Superior temporal gyrus (tissue), 1 donor: Measurements from ENCODE around the gene NPAS2.

ENCODE experiments used
- DNase-seq: peaks from one replicate; pipeline ENCODE4 v3.0.0-alpha.2; 2016; ENCODE audit errors: extremely low spot score

NPAS2 gene

DNA sequence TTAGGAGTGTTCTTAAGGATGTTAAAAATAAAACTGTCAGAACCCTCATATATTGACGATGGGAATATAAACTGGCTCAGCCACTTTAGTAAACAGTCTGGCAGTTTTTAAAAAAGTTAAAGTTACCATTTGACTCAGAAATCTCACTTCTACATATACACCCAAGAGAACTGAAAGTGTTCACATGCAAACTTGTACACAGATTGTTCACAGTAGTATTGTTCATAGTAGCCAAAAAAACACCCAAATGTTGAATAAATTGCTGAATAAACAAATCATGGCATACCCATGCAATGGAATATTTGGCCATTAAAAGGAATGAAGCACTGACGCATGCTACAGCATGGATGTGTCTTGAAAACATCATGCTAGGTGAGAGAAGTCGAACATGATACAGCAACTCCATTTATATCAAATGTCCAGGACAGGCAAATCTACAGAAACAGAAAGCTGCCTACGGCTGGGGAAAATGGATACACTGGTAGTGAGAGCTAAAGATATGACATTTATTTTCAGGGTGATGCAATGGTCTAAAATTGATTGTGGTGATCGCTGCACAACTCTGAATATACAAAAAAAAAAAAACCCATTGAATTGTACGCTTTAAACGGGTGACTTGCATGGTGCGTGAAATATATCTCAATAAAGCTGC, 192.2 kb downstream of the NPAS2 start:
- DNase-seq: no peak

DNA sequence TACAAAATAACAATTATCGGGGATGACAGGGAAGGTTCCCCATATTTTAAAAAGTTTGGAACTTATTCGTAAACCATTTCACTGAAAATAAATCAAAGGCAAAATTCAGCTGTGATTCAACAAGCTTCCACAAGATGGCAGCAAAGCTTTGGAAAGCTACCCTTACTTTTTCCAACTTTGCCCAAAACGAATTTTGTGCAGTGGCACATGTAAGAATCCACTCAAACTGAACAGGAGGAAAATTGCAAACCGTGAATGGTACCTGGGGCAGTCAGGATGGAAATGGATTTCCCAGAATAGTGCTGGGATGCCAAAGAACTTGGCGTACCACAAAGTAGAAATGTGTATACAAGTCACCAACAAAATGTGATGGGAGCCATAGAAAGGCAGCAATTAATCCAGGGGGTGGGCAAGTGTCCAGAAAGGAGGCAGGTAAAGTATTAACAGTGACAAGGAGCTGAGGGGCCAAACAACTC, 192.8 kb downstream of the NPAS2 start:
- peak; percentile 91 for DNase-seq

DNA sequence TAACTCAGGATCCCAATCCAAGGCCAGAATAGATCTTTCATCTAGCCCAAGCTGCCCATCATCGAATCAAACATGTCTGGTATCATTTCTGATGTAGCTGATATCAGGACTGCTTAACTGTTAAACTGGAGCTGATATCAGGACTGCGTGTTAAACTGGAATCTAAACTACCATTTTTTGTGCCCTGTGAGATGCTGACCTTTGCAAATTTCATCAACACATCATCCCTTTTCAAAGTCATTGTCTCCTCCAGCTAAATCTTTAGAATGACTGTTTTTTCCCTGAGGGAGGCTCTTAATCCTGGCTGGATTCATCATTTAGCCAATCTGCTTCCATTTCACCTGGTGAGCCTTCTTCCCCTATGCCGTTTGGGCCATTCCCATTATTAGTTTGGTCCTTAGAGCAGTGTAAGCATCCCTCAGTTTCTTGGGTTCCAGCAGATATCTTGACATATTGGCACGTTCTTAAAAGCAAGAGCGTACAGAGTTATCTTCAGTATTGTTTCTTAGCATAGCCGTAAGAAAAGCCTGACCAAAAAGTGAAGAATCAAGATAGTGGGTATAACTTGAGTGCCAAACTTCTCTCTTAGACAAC, 194.4 kb downstream of the NPAS2 start:
- DNase-seq: no peak

DNA sequence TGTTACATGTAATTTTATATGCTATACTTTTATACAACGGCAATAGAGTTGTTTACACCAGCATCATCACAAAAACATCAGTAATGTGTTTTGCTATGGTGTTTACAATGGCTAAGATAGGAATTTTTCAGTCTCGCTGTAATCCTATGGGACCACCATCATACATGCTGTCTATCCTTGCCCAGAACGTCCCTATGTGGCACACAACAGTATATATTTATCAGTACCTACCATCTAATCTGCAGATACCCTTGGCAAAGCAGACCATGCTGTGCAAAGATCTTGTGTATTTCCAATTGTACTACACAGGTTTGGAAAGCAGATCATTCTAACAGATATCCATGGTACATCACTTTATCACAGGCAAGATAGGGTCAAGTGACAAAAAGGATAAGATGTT, 197.4 kb downstream of the NPAS2 start:
- DNase-seq: no peak

GRCh38 chr2:101018934-101019333, 199.0 kb downstream of the NPAS2 start:
- DNase-seq: no peak

DNA sequence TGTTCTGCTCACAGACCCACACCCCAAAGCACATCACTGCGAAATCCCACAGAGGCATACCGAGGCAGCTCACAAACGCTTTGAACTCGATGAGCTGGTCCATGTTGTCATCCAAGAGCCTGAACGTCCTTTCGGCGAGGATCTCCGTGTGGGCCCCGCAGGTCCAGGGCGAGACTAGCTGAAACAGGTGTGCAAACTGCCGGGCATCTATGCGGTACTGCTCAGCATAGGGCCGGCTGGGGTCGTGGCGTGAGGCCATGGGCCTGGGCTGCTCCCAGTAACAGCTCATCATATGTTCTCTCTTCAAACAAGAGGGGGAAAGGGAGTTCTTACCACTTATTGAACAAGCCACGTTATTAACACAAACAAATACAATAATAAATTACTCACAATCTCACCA, 202.3 kb downstream of the NPAS2 start:
- DNase-seq: no peak

- no peak for DNase-seq
Measured at GRCh38 chr2:101023327-101024107, 203.6 kb downstream of the NPAS2 start.

DNA sequence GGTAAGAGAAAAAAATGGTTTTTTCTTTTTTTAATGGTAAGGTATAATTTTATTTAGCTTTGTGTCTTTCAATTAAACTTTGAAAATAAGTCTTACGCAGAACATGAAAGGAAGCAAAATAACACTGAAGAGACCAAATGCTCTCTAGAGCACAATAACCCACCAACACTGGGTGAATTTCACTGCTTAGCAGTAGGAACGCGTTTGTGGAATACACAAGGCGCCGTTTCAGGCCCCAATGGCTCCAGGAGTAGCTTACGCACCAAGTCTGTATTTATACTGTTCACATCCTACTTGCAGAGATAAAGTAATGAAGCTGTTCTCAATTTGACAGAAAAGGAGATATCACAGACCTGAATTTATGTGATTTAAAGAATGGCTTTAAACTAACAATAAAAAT, 205.6 kb downstream of the NPAS2 start:
- no peak for DNase-seq

DNA sequence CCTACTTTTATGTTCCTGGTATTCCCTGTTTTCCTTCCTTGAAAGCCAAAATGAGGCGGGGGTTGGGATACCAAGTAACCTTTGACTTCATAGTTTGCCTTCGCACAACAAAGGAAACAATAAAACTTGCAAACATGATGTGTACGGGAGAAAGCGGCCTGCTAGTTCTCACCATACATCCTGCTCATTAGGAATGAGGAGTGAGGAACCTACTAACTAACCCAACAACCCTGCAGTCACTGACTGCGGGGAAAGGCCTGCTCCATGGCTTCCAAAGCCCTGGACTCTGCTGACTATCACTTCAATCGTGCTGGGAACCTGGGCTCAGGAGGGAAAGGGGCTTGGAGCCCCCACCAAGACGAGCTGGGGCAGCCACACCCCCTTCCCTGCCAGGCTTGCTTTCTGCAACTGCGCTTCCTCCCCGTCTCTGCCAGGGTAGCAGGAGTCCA, 206.3 kb downstream of the NPAS2 start:
- DNase-seq: no peak

DNA sequence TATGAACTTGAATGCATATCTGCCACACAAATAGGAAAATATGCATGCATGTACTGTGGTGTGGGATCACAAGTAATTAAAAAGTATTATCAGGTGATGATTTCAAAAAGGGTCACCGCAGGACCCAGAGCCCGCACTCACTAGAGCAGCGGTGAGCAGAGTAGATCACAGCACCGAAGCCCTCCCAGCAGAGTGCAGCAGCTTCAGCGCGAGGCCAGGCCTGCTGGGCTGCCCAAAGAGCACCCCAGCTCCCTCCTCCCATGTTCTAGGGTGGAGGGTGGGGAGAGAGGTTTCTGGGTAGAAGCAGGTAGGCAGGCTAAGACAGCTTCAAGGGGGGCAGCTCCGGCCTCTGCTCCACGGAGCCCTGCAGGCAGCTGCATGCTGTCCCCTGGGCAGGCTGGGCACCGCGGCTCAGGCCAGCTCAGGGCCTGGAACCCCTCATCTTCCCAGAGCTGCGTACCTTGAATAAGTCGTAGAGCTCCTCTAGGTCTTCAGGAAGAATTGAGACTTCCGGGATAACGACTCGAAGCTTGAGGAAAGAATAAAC, 207.1 kb downstream of the NPAS2 start:
- DNase-seq: no peak

DNA sequence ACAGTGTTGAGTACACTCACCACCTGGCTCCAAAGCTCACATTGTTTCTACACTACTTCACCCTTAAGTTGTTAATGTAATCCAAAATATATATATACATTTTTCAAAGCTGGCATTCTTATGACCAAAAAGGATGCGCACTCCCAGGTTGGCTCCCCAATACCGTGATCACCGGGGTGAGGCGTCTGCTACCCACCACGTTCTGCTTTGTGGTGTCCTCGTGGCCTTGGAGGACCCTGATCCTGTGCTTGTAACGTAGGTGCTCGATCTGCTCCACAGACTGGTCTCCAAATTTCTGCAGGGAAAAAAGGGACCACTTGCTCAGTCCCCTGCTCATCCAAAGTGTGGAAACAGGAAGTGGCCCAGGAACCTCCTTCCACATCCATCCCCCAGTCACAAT, 207.9 kb downstream of the NPAS2 start:
- DNase-seq: no peak

DNA sequence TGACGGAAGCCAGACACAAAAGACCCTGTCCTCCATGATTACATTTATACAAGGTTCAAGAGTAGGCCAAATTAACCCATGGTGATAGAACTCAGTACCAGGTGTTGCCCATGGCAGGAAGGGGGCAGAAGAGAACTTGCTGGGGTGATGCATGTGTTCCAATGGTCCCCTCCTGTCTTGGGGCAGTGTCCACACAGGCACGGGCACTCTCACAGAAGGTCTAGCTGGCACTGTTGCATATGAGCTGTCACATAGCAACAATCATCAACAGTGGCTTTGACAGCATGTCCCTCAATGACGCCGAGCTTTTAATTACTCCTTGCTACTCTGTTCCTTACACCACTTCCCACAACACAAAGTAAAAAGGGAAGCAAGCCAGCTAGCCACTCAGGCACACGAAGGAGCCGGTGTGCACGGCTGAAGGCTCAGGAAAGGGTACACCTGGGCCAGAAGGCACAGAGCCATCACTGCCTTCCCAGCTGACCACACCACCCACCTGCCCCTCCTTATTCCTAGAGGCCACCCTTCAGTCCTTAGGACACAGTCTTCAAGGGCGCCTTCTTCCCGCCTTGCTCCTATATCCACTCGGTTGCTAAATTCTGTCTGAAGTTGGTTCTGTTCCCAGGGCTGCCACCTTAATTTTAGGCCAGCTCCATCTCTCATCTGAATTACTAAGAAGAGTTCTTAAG, 211.1 kb downstream of the NPAS2 start:
- no peak for DNase-seq

DNA sequence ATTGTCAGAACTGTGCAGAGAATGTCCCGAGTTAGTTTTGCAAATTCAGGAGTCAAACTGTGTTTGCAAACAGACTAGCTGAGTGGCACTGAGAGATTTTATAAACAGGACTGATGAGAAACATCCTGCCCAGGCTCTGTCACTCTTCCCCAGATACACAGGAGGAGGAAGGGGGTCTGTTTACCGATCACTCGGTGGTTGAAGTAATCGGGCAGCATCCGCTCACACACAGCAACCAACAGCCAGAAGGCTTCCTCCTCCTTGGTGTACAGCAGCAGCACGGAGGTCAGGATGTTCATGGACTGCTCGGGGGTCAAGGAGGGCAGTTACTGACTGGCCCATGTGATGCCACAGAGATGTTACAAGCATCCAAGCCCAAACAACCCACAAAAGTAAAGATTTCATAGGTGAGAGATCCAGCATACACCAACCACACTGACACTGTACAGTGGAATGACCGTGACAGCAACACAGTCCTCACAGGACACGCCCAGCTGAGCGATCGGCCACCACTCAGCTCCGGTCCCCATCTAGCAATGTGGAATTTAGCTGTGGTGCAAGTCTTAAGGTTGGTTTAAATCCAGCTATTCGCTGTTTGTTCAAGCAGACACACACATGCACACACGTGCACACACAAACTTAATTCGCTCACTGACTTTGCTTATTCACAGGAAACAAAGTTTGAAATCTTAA, 212.3 kb downstream of the NPAS2 start:
- no peak for DNase-seq

DNA sequence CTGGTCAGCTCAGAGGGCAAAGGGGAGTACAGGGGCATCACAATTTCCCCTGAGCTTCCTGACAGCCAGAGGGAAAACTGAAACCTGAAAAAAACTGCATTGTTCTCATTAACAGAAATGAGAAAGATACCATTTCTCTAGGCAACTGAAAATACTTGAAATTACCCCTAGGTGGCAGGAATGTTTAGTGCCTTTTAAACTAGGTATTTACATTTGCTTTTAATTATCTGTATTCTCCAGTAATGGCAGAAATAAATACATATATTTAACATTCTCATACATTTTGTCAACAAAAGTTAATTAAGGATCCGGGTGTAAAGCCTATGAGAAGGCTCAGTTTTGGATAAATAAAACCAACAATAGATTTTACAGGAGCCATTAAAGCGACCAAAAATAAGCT, 216.6 kb downstream of the NPAS2 start:
- DNase-seq: peak; percentile 40

DNA sequence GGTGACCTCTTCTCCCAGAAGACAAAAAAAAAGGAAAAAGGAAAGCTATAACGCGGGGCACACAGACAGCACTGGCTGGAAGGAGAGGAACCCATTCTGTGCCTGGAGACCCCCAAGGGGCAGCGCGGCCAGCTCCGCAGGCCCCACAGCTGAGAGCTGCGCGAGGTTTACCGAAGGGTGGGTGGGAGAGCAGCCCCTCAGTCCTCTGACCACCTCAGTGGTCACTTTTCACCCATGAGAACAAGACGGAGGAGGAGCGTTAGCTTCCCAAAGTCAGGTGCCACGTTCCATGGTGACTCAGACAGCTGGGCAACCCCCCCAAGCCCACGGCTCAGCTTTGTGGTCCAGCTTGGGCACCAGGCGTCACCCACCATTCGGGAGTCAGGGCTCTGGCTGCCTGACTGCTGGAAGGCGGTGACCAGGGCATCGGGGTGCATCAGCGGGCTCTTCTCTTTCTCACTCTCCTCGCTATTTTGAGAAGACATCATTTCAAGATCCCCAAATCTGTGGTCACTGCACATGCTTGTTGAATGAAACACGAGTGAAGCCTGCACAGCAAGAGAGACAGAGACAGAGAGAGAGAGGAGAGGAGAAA, 217.3 kb downstream of the NPAS2 start:
- DNase-seq: no peak

DNA sequence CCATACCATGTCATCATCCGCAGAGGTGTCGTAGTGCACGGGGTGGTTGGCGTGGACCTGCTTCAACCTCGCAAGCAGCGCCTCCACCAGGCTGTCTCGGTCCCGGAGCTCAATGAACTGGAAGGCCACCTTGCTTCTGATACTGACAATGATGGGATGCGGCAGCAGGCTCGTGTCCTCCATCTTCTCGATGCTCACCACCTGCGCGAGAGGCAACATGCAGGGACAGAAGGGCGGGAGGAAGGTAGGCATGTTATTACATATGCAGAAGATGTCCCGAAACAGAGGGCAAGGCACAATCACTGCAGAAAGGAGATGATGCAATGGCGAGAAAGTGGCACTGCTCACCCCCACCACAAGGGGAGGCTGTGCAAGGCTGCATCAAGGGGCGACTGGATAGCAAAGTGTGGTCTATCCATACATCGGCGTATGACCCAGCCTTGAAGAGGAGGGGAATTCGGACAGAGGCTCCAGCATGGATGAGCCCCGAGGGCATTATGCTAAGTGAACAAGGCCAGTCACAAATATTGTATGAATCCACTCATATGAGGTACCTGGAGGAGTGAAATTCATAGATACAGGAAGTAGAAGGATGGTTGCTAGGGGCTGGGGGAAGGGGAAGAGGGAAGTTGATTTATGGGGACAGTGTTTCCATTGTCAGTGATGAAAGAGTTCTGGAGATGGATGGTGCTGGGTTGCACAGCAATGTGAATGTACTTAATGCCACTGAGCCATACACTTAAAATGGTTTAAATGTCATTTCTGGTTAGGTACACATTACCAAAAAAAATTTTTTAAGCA, 218.7 kb downstream of the NPAS2 start:
- no peak for DNase-seq

DNA sequence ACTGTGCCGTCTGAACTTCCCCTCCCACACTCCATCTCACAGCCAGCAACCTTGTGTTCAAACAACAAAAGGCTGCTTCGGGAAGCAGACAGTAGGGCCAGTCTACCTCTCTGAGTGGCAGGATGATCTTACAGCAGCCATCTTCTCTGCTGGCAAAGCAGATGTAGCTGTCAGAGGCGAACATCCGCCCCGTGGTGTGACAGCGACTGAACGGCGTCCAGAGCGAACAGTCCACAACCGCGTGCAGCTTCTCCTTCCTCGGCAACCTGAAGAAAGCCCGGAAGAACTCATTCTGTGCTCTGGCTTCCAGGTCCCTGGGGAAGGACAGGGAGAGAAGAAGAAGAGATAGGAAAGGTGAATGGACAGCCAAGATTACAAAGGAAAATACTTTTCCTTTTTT, 220.1 kb downstream of the NPAS2 start:
- no peak for DNase-seq

DNA sequence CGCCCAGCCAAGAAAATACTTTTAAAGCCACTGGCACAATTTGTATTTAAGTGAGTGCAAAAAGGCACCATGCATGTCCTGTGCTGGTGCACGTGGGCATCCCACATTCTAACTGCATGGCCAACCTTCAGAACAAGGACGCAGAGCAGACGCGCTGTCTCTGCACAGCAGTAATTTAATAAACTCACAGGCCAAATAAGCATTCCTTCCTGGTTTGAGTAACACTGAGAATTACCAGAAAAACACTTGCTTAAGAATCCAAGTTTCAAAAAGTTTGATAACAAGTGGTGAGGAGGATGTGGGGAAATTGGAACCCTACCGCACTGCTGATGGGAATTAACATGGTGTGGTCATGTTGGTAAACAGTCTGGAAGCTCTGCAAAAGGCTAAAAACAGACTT, 220.8 kb downstream of the NPAS2 start:
- DNase-seq: no peak

GRCh38 chr2:101041413-101041812, 221.5 kb downstream of the NPAS2 start:
- DNase-seq: no peak

DNA sequence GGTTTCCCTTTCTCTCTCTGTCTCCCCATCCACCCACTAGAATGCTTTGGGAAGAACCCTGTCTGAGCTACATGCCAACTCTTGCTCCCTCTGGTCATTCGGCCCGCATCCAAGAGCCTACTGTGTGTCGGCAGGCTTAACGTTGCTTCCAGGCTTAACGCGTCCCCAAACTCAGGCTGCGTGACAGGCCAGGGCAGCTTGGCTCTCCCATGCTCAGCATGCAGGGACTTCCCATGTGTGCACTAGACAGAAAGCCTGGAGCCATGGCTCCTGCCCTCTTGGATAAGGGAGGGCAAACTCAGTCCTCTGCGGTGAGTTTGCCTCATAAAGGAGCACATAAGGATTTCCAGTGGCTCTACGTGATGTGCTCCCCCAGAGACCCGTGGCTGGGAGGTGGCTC, 225.4 kb downstream of the NPAS2 start:
- DNase-seq: no peak
